ENCODE data around the gene SPG21. TPM values are rescaled to one million over a fixed set of nuclear protein-coding genes. Genes with fewer than 3 reads are reported as not detected.

Gene SPG21
- total and polyA plus RNA-seq, 2 of the 4 experiments (the other 2 are of a cell fraction): 59.9 to 60.8 TPM

- Histone ChIP-seq H3K18ac (ENCODE audit: low read depth, low read length) (no peak overlapping the region), H3K79me1 (ENCODE audit: low read depth in 1 of 2, low read length in 2 of 2) (no peaks in the 10 kb centered on the region; a peak in 1 of 4 replicates), H2BK120ac (ENCODE audit: low read depth, low read length) (no peak overlapping the region), H3K9ac (ENCODE audit: low read depth, low read length) (no peak overlapping the region), H4K20me1 (ENCODE audit: insufficient read depth, low read length) (no peaks in the 10 kb centered on the region), H4K91ac (ENCODE audit: insufficient read depth, low read depth, low read length) (no peak overlapping the region), H2BK5ac (ENCODE audit: low read depth, low read length, poor library complexity, severe bottlenecking) (no peak overlapping the region), H3K23ac (ENCODE audit: low read depth, low read length) (no peak overlapping the region), H2AK5ac (ENCODE audit: low read depth, low read length) (no peak overlapping the region), H2BK20ac (ENCODE audit: low read depth, low read length) (no peak overlapping the region), H3K27me3 (ENCODE audit: control insufficient read depth, insufficient read depth, low read length) (no peaks in the 10 kb centered on the region), H3K4me3 (ENCODE audit: insufficient read depth, low read depth, low read length) (no peak overlapping the region), H4K5ac (ENCODE audit: low read depth, low read length) (no peak overlapping the region), H3K56ac (ENCODE audit: extremely low read depth, insufficient read depth, low read length) (no peak overlapping the region), H3K14ac (replicated peaks; ENCODE audit: low read depth, low read length) (no peak overlapping the region), H3K9me3 (ENCODE audit: control insufficient read depth, insufficient read depth, low read length) (no peaks in the 10 kb centered on the region), H2AFZ (replicated peaks; ENCODE audit: low read length, poor library complexity) (no peak overlapping the region), H4K8ac (ENCODE audit: low read depth in 2 of 2, low read length in 2 of 2) (no peak overlapping the region), H3K4ac (ENCODE audit: low read depth, low read length) (no peak overlapping the region), H3K36me3 (ENCODE audit: control insufficient read depth, insufficient read depth, low read length) (peaks cover 2% of the 10 kb centered on the region), H3K27ac (ENCODE audit: insufficient read depth, low read length) (no peak overlapping the region), H3K4me1 (ENCODE audit: control insufficient read depth, insufficient read depth, low read length) (no peaks in the 10 kb centered on the region; the same call in 1 of the 2 replicates), H3K9me1 (ENCODE audit: insufficient read depth, low read length) (no peaks in the 10 kb centered on the region), H2AK9ac (replicated peaks; ENCODE audit: low read depth, low read length, poor library complexity) (no peak overlapping the region), H2BK15ac (ENCODE audit: low read depth, low read length) (no peak overlapping the region), H3K4me2 (ENCODE audit: low read depth, low read length) (no peak overlapping the region)
- TF ChIP-seq POLR2A (IDR thresholded peaks at IDR 0.05; ENCODE audit: low read depth, low read length) (no peak), CHD1 (IDR thresholded peaks at IDR 0.05; ENCODE audit: low read depth, low read length) (no peak), RAD21 (IDR thresholded peaks at IDR 0.05; ENCODE audit: low read length) (no peak), BHLHE40 (IDR thresholded peaks at IDR 0.05; ENCODE audit: low read depth, low read length) (no peak), MXI1 (IDR thresholded peaks at IDR 0.05; ENCODE audit: borderline replicate concordance, low read depth, low read length) (no peak), RCOR1 (IDR thresholded peaks at IDR 0.05; ENCODE audit: insufficient replicate concordance, low read length) (no peak), ELK1 (IDR thresholded peaks at IDR 0.05; ENCODE audit: borderline replicate concordance, low read depth, low read length) (no peak), CEBPB (IDR thresholded peaks at IDR 0.05; ENCODE audit: low read depth, low read length) (no peak), RFX5 (IDR thresholded peaks at IDR 0.05; ENCODE audit: low read depth, low read length) (no peak), FOS (IDR thresholded peaks at IDR 0.05; ENCODE audit: low read depth, low read length) (no peak), CTCF (conservative IDR thresholded peaks at IDR 0.05; ENCODE audit: low read depth, low read length) (no peak), SMC3 (IDR thresholded peaks at IDR 0.05; ENCODE audit: low read depth, low read length) (no peak), MAFK (IDR thresholded peaks at IDR 0.05; ENCODE audit: low read depth, low read length) (no peak), MAZ (IDR thresholded peaks at IDR 0.05; ENCODE audit: borderline replicate concordance, low read depth, low read length) (no peak), NFE2L2 (IDR thresholded peaks at IDR 0.05; ENCODE audit: low read depth, low read length) (no peak), USF2 (IDR thresholded peaks at IDR 0.05; ENCODE audit: low read depth, low read length) (no peak)
- in situ Hi-C loops (cut with MboI; ENCODE audit: low sequenced_read_pairs) (no loop called here), intact Hi-C loops (cut with micrococcal nuclease) (no loop called here), dilution Hi-C loops (cut with HindIII; ENCODE audit: low sequenced_read_pairs, unreplicated experiment) (no loop called here)
- ChIA-PET POLR2A (ENCODE audit: unreplicated experiment) (no interaction called here), CTCF (interaction anchor here (0.7 kb wide), 1 partner anchor 15 kb away, joined by 5 read pairs; no protein-coding TSS in a partner anchor)
- 86% methylated on average over 2 of the region's 6 CpGs; no CpG with 5 or more reads in 1 of the 2 experiments for WGBS, 2 experiments (ENCODE audit: extremely low coverage in 2 of 2, insufficient read length in 1 of 2)
- DNase-seq (no peak), ATAC-seq (ENCODE audit: low read depth) (no peak)
- BruUV-seq (replicated peaks): no TSS peak
Measured at GRCh38 chr15:64943512-64944225, 46.0 kb downstream of the SPG21 start.
